Measurements from ENCODE around the gene ZNF684.

The ZNF684 gene

GRCh38 chr1:40575336-40575735 lies 43.9 kb downstream of the ZNF684 start:
- no peak for DNase-seq

GRCh38 chr1:40582116-40582515 lies 50.7 kb downstream of the ZNF684 start:
- DNase-seq: no peak

GRCh38 chr1:40583980-40584379 lies 52.5 kb downstream of the ZNF684 start:
- no peak for DNase-seq

GRCh38 chr1:40588586-40588985 lies 57.1 kb downstream of the ZNF684 start:
- DNase-seq: no peak

GRCh38 chr1:40592107-40592803 lies 60.8 kb downstream of the ZNF684 start:
- DNase-seq: peak; percentile 19

- DNase-seq: no peak
Measured at GRCh38 chr1:40593449-40594186, 62.2 kb downstream of the ZNF684 start.

- DNase-seq: no peak
Measured at GRCh38 chr1:40594187-40594531, 62.7 kb downstream of the ZNF684 start.

- no peak for DNase-seq
Measured at GRCh38 chr1:40595623-40596022, 64.2 kb downstream of the ZNF684 start.

Measured in NCI-H1092 treated with DMSO at 0.1 percent for 48 hours (cell line).